ENCODE results near the gene SLC35F2. TPM values are rescaled to one million over a fixed set of nuclear protein-coding genes. Genes with fewer than 3 reads are reported as not detected.

Gene SLC35F2
- total and polyA plus RNA-seq, 9 donors: 2.9 to 5.5 (median 4.1) TPM

GRCh38 chr11:107859459-107860239 lies 1.1 kb upstream of the SLC35F2 start:
- peak overlapping the region; percentile 66 for H3K4me3 ChIP-seq (ENCODE audit: low read length)
- no peaks in the 10 kb centered on the region for H3K36me3 ChIP-seq (ENCODE audit: control insufficient read depth, insufficient read depth, low read length)
- no peaks in the 10 kb centered on the region for H3K9me3 ChIP-seq (replicated peaks; ENCODE audit: control insufficient read depth, low read depth, low read length)
- DNase-seq: peak; percentile 20
- no peak overlapping the region for H3K27ac ChIP-seq (ENCODE audit: low read length)
- peaks cover 29% of the 10 kb centered on the region for H3K27me3 ChIP-seq (ENCODE audit: control insufficient read depth, insufficient read depth, low read length)
- peaks cover 19% of the 10 kb centered on the region for H3K4me1 ChIP-seq (ENCODE audit: control insufficient read depth, insufficient read depth, low read length)
- WGBS (ENCODE audit: insufficient coverage): under 1% methylated on average over 20 of the region's 31 CpGs

- H3K27ac ChIP-seq (ENCODE audit: low read length): peak overlapping the region; percentile 29
Measured at GRCh38 chr11:107857550-107858216, 904 bp downstream of the SLC35F2 start.

GRCh38 chr11:107856981-107857517 lies 1.5 kb downstream of the SLC35F2 start:
- Histone ChIP-seq H3K27ac (ENCODE audit: low read length) (no peak overlapping the region), H3K9me3 (replicated peaks; ENCODE audit: control insufficient read depth, low read depth, low read length) (no peaks in the 10 kb centered on the region), H3K4me1 (ENCODE audit: control insufficient read depth, insufficient read depth, low read length) (peaks cover 19% of the 10 kb centered on the region), H3K36me3 (ENCODE audit: control insufficient read depth, insufficient read depth, low read length) (no peaks in the 10 kb centered on the region), H3K4me3 (ENCODE audit: low read length) (no peak overlapping the region), H3K27me3 (ENCODE audit: control insufficient read depth, insufficient read depth, low read length) (peaks cover 29% of the 10 kb centered on the region)
- no peak for DNase-seq
- WGBS (ENCODE audit: insufficient coverage): 45% methylated on average over 7 of the region's 7 CpGs

More at GRCh38 chr11:107857550-107858216, 904 bp downstream of the SLC35F2 start:
- Histone ChIP-seq H3K9me3 (replicated peaks; ENCODE audit: control insufficient read depth, low read depth, low read length) (no peaks in the 10 kb centered on the region), H3K36me3 (ENCODE audit: control insufficient read depth, insufficient read depth, low read length) (no peaks in the 10 kb centered on the region), H3K4me3 (ENCODE audit: low read length) (peak overlapping the region; percentile 66), H3K4me1 (ENCODE audit: control insufficient read depth, insufficient read depth, low read length) (peaks cover 19% of the 10 kb centered on the region), H3K27me3 (ENCODE audit: control insufficient read depth, insufficient read depth, low read length) (peaks cover 29% of the 10 kb centered on the region)
- 5% methylated on average over 6 of the region's 16 CpGs for WGBS (ENCODE audit: insufficient coverage)
- no peak for DNase-seq

GRCh38 chr11:107856180-107856980 lies 2.2 kb downstream of the SLC35F2 start:
- no peak for DNase-seq
- WGBS (ENCODE audit: insufficient coverage): 83% methylated on average over 4 of the region's 10 CpGs
- Histone ChIP-seq H3K27me3 (ENCODE audit: control insufficient read depth, insufficient read depth, low read length) (peaks cover 29% of the 10 kb centered on the region), H3K4me1 (ENCODE audit: control insufficient read depth, insufficient read depth, low read length) (peaks cover 19% of the 10 kb centered on the region), H3K4me3 (ENCODE audit: low read length) (no peak overlapping the region), H3K36me3 (ENCODE audit: control insufficient read depth, insufficient read depth, low read length) (no peaks in the 10 kb centered on the region), H3K9me3 (replicated peaks; ENCODE audit: control insufficient read depth, low read depth, low read length) (no peaks in the 10 kb centered on the region), H3K27ac (ENCODE audit: low read length) (no peak overlapping the region)

- H3K9me3 ChIP-seq (replicated peaks; ENCODE audit: control insufficient read depth, low read depth, low read length): no peaks in the 10 kb centered on the region
- 100% methylated on average over 1 of the region's 6 CpGs for WGBS (ENCODE audit: insufficient coverage)
- H3K36me3 ChIP-seq (ENCODE audit: control insufficient read depth, insufficient read depth, low read length): no peaks in the 10 kb centered on the region
- no peak for DNase-seq
- H3K27me3 ChIP-seq (ENCODE audit: control insufficient read depth, insufficient read depth, low read length): peaks cover 3% of the 10 kb centered on the region
- H3K27ac ChIP-seq (ENCODE audit: low read length): no peak overlapping the region
- peaks cover 2% of the 10 kb centered on the region for H3K4me1 ChIP-seq (ENCODE audit: control insufficient read depth, insufficient read depth, low read length)
- H3K4me3 ChIP-seq (ENCODE audit: low read length): no peak overlapping the region
Measured at GRCh38 chr11:107853070-107853469, 5.5 kb downstream of the SLC35F2 start.

GRCh38 chr11:107851704-107852310 lies 6.8 kb downstream of the SLC35F2 start:
- Histone ChIP-seq H3K27ac (ENCODE audit: low read length) (no peak overlapping the region), H3K36me3 (ENCODE audit: control insufficient read depth, insufficient read depth, low read length) (no peaks in the 10 kb centered on the region), H3K27me3 (ENCODE audit: control insufficient read depth, insufficient read depth, low read length) (no peaks in the 10 kb centered on the region), H3K9me3 (replicated peaks; ENCODE audit: control insufficient read depth, low read depth, low read length) (no peaks in the 10 kb centered on the region), H3K4me3 (ENCODE audit: low read length) (no peak overlapping the region), H3K4me1 (ENCODE audit: control insufficient read depth, insufficient read depth, low read length) (no peaks in the 10 kb centered on the region)
- DNase-seq: no peak
- 81% methylated on average over 3 of the region's 4 CpGs for WGBS (ENCODE audit: insufficient coverage)

GRCh38 chr11:107849790-107850189 lies 8.8 kb downstream of the SLC35F2 start:
- no peaks in the 10 kb centered on the region for H3K4me1 ChIP-seq (ENCODE audit: control insufficient read depth, insufficient read depth, low read length)

GRCh38 chr11:107848345-107848744 lies 10.2 kb downstream of the SLC35F2 start:
- H3K4me1 ChIP-seq (ENCODE audit: control insufficient read depth, insufficient read depth, low read length): no peaks in the 10 kb centered on the region
- WGBS (ENCODE audit: insufficient coverage): no CpG with 5 or more reads among the region's 1 CpG
- no peaks in the 10 kb centered on the region for H3K36me3 ChIP-seq (ENCODE audit: control insufficient read depth, insufficient read depth, low read length)
- DNase-seq: no peak
- no peak overlapping the region for H3K27ac ChIP-seq (ENCODE audit: low read length)
- H3K4me3 ChIP-seq (ENCODE audit: low read length): no peak overlapping the region
- H3K9me3 ChIP-seq (replicated peaks; ENCODE audit: control insufficient read depth, low read depth, low read length): no peaks in the 10 kb centered on the region
- no peaks in the 10 kb centered on the region for H3K27me3 ChIP-seq (ENCODE audit: control insufficient read depth, insufficient read depth, low read length)

More at GRCh38 chr11:107849790-107850189, 8.8 kb downstream of the SLC35F2 start:
- no peaks in the 10 kb centered on the region for H3K9me3 ChIP-seq (replicated peaks; ENCODE audit: control insufficient read depth, low read depth, low read length)
- H3K27ac ChIP-seq (ENCODE audit: low read length): no peak overlapping the region
- no peaks in the 10 kb centered on the region for H3K36me3 ChIP-seq (ENCODE audit: control insufficient read depth, insufficient read depth, low read length)
- H3K4me3 ChIP-seq (ENCODE audit: low read length): no peak overlapping the region
- DNase-seq: no peak
- no peaks in the 10 kb centered on the region for H3K27me3 ChIP-seq (ENCODE audit: control insufficient read depth, insufficient read depth, low read length)

GRCh38 chr11:107847184-107847583 lies 11.4 kb downstream of the SLC35F2 start:
- H3K4me3 ChIP-seq (ENCODE audit: low read length): no peak overlapping the region
- no peak for DNase-seq
- no peaks in the 10 kb centered on the region for H3K36me3 ChIP-seq (ENCODE audit: control insufficient read depth, insufficient read depth, low read length)
- no peaks in the 10 kb centered on the region for H3K4me1 ChIP-seq (ENCODE audit: control insufficient read depth, insufficient read depth, low read length)
- no peaks in the 10 kb centered on the region for H3K27me3 ChIP-seq (ENCODE audit: control insufficient read depth, insufficient read depth, low read length)
- no peak overlapping the region for H3K27ac ChIP-seq (ENCODE audit: low read length)
- WGBS (ENCODE audit: insufficient coverage): 94% methylated on average over 2 of the region's 2 CpGs
- no peaks in the 10 kb centered on the region for H3K9me3 ChIP-seq (replicated peaks; ENCODE audit: control insufficient read depth, low read depth, low read length)
